HG02938 (cell line): ENCODE measurements around the gene USP24.

Experiments used
- ATAC-seq: cut with Tn5 transposase; IDR thresholded peaks from one replicate; pipeline ENCODE4 v1.9.1; 2021; ENCODE audit warnings: mild to moderate bottlenecking, moderate library complexity; ENCODE audit not compliant: unreplicated experiment

The USP24 gene

DNA sequence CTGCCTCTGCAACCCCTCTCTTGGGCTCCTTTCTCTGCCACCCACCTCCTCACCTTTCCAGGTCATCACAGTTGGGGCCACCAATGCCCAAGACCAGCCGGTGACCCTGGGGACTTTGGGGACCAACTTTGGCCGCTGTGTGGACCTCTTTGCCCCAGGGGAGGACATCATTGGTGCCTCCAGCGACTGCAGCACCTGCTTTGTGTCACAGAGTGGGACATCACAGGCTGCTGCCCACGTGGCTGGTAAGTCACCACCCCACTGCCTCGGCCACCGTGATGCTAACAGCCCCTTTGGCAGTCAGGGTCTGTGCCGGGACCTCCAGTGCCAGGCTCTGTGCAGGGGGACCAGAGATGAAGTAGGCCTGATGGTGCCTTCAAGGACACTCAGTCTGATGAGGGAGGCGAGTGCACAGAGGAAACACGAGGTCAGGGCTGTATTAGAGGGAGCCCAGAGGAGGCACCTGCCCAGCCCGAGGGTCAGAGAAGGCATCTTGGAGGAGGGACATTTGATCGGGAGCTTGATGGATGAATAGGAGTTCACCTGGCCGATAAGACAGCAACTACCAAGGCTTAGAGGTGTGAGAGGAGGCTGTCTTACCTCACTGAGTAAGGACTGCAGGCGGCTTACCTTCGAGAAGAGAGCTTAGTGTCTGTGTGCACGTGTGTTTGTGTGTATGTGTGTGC is 157.8 kb downstream of the USP24 start:
- ATAC-seq: no peak

DNA sequence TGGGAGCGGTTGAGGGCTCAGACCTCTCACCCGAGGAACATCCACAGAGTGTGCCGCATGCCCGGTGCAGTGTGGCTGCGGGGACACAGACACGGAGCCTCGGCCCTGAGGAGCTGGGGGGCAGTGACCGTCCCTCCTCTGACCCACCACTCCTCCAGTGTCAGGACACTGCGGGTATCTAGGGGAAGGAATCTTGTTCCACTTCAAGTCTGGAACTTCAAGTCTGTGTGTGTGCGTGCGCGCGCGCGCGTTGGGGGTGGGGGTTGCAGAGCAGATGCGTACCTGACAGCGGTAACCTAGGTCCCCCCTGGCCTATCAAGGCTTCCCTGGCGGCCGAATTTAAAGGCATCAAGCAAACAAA is 158.6 kb downstream of the USP24 start:
- no peak for ATAC-seq

DNA sequence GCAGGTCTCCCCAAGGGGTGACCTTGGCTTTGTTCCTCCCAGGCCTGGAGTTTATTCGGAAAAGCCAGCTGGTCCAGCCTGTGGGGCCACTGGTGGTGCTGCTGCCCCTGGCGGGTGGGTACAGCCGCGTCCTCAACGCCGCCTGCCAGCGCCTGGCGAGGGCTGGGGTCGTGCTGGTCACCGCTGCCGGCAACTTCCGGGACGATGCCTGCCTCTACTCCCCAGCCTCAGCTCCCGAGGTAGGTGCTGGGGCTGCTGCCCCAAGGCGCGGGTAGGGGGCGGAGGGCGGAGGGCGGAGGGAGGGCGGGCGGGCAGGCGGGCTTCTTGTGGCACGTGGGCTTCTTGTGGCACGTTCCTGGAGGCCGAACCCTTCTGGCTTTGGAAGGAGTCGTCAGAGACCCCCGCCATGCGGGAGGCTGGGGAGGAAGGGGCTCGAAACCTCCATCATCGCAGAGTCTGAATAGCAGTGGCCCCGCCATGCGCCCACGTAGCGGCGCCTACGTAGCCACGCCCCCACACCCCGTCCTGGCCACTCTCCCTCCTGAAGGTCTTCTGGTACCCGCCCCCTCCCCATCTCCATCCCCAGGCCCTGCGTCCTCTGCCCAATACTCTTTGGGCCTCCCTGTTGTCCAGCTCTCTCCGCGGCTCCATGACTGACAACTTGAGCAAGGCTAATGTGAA is 159.1 kb downstream of the USP24 start:
- ATAC-seq: no peak

DNA sequence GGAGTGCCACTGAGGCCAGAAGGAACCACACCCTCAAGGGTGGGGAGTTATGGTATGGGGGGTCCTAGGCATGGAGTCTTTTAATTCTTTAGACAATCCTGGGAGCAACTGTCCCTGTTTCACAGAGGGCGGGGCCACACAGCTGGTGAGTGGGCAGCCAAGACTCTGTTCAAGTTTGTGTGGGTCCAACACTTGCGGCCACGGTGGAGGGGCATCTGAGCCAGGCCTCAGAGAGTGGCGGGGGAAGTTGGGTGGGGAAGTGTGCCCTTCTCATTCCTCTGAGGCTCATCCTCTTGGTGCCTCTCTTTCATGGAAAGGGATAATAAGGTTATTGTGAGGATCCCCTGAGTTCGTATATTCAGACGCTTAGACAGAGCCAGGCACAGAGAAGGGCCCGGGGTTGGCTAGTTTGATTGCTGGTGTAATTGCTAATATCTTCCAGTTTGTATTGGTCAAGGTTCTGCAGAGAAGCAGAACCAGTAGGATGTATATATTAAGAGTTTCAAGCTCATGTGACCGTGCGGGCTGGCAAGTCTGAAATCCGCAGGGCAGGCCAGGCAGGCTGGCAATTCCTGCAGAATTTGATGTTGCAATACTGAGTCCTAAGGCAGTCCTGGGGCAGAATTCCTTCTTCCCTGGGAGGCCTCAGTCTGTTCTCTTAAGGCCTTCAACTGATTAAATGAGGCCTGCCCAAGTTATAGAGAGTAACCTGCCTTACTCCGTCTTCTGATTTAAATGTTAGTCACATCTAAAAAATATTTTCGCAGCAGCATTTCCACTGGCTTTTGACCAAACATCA is 159.9 kb downstream of the USP24 start:
- ATAC-seq: no peak

DNA sequence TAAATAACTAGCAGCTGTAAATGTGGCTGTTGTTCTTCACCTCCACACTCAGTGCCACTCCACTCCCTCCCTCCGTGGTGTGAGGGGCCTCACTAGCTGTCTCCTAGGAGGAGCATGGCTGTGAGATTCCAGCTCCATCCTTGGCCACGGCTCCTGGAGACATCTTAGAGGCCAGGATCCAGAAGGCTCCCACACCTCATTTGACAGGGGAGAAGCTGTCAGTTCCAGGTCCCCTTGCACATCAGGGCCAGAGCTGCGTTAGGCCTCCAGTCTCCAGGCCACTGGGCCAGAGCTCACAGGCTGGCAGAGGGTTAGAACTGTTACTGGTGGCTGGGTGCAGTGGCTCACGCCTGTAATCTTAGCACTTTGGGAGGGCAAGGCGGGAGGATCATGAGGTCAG is 160.8 kb downstream of the USP24 start:
- ATAC-seq: no peak

DNA sequence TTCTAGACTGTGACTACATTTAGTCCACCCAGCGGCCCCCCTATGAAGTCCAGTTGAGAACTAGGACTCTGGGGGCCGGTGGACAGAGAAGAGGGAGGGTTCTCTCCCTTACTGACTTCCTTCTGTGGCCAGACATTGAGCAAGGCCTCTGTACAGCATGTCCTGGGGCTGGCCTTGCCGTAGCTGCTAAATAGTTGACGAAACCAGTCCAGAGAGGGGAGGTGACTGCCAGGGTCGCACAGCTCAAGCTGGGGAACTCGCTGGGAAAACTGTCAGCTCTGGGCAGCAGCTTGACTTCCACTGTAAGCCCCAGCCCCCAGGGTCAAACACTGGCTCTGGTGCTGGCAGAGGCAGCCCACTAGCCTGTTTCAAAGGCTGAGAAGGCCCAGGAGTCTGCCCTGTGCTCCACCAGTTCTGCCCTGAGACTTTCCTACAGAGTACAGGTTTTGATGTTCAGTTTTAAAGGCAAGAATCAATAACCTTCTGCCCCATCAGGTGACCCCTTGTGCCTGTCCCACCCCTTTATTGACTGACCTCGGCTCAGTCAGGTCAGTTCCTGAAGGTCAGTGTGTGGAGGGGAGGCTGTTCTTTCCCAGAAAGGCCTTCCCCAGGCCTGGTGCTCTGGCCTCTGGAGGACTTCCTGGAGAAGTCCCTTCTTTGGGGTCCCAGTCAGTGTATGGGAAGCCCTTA is 161.8 kb downstream of the USP24 start:
- no peak for ATAC-seq

DNA sequence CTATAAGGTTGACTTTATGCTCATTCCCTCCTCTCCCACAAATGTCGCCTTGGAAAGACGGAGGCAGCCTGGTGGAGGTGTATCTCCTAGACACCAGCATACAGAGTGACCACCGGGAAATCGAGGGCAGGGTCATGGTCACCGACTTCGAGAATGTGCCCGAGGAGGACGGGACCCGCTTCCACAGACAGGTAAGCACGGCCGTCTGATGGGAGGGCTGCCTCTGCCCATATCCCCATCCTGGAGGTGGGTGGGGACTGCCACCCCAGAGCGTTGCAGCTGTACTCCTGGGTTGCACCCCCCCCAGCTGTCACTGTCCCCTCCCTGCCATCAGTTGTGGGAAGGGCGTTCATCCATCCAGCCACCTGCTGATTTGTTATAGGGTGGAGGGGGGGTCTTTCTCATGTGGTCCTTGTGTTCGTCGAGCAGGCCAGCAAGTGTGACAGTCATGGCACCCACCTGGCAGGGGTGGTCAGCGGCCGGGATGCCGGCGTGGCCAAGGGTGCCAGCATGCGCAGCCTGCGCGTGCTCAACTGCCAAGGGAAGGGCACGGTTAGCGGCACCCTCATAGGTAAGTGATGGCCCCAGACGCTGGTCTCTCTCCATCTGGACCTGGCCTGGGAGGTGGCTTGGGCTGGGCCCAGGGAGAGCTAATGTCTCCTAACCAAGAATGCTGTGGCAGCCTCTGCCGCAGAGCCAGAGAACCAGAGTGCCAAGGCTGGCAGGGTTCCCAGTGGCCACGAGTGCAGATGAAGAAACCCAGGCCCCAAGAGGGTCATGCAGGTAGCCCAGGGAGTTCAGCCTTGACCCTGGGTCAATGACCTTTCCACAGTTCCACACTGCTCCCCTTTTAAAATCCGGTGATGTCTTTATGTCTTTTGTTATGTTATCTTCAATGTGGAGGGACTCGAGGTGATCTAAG is 162.7 kb downstream of the USP24 start:
- ATAC-seq: no peak

DNA sequence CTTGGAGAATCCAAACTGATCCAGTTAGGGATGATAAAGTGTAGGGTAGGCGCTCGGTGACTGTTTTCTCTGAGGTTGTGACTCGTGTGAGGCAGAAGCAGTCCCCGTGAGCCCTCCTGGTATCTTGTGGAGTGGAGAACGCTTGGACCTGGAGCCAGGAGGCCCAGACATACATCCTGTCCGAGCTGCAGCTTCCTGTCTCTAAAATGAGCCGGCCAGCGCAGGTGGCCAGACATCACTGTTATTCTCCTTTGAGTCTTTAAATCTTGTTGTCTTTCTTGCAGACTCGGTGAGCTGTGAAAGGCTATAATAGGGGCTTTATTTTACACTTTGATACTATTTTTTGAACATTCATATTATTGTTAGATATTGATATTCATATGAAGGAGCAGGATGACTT is 163.5 kb downstream of the USP24 start:
- ATAC-seq: no peak

DNA sequence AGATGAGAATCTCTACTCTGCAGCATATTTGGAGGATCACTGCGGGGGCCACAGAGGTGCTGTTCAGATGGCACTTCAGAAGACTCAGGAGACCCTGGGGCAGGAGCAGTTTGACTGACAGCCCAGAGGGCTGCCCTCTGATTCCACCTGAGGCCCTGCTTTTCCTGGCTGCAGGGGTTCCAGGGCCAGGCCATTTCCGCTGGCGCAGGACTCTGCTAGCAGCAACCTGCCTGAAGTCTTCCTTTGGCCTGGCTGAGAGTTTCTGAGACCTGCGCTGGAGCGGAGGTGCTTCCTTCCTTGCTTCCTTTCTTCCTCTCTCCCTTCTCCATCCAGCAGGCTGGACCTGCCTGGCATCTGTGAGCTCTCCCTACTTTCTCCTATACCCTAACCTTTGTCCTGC is 164.0 kb downstream of the USP24 start:
- ATAC-seq: no peak

DNA sequence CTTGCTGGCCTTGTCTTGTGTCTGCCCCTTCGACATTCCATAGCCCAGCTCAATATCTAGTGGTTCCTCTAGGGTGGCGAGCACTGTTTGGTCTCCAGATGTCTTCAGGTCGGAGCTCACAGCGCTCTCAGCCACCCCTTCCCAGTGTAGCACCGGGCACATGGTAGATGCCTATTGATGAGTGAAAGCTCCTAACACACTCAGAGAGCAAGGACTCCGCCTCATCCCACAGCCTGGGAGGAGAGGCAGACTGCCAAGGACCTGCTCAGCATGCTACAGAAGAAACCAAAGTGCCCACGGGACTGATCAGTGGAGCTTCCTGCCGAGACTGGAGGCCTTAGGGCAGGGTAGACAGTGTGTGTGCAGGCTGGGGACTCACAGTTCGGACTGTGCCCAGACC is 164.9 kb downstream of the USP24 start:
- ATAC-seq: no peak

DNA sequence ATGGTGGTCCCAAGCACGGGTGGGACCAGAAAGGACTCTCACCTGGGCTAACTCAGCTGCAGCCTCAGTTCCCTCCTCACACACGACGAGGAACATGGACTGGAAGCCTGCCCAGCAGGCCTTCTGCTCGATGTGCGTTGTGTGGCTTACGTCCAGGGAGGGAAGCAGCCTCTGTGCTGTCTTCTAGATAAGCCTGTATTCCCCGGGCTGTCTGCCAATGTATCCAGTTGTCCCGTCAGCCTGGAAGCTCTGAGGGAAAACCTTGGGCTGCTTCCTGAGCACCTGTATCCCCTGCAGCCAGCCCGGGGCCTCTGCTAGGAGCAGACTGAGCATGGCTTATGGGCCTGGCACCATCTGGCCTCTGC is 165.3 kb downstream of the USP24 start:
- no peak for ATAC-seq

DNA sequence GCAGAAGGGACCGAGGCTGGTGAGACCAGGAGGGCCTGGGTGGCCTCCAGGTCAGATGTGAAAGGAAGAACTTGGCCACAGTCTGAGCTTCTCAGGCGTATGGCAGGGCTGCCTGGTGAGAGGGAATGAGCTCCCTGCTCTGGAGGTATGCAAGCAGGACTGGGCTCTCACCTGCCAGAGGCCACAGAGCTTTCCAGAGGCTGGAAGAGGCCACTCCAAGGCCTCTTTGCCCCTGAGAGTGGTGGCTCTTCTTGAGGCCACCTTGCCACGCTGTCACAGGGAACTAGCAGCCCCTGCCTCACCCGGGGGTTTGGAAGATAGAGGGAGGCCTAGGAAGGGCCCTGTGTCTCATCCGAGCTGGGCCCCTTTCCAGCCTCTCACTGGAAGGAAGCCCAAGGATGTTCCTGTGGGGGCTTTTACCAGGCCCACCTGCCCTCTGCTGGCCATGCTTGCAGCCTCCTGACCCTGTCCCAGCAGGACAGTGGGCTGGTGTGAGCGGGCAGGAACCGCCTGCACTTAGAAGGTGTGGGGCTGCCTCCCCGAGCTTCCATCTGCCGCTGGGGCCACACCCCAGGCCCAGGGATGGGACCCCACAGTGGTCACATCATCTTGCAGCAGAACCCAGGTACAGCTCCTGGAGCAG is 165.8 kb downstream of the USP24 start:
- ATAC-seq: no peak

DNA sequence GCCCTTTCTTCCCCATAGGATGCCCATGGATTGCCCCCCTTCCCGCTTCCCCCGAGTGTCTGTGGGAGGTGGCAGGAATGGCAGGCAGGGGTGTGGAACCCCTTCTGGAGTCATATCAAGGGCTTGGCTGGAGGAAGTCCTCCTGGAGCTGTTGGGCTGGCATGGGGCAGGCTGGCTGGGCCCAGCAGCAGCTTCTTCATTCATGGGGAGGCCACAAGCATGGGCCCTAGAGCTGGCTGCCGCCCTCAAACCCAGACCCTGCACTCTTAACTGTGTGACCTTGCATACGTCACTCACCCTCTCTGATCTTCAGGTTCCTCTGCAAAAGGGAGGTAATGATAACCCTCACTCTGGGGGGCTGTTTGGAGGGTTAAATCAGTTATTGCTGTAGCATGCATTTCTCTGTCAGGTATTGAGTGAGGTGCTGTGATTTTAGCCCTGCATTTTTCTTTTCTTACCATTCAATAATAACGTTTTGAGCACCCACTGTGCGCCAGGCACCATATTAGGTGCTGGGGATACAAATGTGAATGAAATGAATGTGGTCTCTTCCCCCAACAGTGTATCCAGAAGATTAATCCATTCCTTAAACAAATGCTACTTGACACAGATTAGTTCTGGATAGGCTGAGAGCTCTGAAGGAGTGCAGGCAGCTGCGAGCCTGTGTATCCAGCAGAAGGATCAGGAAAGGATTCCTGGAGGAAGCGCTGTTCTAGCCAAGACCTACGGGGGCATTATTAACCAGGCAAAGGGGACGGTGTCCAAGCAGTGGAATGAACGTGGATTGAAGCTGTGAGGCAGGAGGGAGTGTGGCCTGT is 166.5 kb downstream of the USP24 start:
- no peak for ATAC-seq

DNA sequence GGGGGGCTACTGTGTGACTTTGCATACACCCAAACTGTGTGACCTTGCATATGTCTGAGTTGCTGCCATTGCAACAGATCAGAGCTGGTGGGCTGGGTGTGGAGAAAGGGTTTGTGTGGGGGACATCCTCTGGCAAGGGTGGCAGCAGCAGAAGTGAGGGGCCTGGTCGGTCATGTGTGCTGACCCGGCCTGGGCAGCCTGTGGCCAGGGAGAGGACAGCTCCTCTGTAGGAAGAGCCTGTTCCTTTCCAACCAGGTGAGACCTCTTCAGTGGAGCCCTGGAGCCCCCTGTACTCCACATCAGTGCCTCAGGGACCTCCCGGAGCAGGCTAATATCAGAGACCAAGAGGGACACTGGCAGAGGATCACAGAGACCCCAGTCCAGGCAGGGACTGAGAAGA is 167.6 kb downstream of the USP24 start:
- ATAC-seq: no peak

DNA sequence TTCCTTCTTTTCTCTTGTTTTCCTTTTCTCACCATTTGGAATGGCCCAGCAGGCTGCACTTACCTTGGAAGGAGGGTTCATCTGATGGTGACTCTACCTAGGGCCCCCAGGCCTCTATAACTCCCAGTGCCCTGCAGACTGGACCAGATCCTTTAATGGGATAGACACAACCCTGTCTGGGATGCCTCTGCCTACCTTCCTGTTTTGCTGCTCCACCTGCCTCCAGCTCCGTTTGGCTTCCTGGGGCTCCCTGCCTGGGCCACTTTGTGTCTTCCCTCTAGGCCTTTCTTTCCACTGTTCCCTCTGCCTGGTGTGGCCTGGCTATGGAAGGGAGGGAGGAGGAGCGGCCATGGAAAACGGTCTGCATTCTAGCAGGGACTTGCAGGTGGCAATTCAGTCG is 168.3 kb downstream of the USP24 start:
- ATAC-seq: no peak

DNA sequence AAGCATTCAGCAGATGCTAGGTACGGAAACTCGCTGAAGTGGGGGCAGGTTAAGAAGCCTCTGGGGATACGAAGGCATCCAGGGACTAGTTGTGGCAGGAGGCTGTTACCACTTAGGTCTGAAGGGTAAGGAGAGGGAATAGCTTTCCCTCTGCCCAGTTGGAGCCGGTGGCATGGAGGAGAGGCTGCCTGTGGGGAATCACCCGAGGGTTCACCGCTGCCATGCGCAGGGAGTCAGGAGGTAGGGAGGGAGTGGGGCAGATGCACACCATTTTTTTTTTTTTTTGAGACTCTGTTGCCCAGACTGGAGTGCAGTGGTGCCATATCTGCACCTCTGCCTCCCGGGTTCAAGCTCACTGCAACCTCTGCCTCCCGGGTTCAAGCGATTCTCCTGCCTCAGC is 169.7 kb downstream of the USP24 start:
- ATAC-seq: no peak

DNA sequence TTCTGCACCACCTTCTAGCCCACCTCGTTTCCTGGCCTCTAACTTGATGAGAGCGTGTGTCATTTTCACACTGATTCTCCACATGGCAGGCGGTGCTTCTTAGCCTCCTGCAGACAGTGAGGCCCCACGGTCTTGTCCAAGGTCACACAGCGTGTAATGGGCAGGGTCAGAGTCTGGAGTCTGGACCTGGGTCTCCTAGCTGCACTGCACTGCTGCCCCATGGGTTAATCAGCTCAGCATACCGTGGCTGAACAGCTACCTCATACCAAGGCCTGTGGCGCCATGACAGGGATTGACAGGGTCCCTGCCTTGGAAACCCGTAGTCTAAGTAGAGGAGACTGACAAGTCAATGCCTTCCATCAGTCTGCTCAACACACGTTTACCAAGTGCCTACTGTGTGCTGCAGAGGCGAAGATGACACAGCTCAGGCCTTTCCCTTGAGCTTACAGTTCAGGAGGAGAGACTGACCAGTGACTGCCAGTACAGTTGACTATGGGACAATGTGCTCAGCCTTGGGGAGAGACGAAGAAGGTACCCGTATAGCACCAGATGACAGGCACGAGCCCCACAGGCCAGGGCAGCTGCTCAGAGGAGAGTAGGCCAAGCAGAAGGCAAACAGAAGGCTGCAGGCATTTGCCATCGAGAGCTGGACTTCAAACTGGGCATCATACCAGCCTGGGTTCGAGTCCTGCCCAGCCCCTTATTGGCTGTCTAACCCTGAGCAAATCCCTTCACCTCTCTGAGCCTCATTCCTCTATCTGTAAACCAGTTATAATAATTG is 170.4 kb downstream of the USP24 start:
- ATAC-seq: no peak

DNA sequence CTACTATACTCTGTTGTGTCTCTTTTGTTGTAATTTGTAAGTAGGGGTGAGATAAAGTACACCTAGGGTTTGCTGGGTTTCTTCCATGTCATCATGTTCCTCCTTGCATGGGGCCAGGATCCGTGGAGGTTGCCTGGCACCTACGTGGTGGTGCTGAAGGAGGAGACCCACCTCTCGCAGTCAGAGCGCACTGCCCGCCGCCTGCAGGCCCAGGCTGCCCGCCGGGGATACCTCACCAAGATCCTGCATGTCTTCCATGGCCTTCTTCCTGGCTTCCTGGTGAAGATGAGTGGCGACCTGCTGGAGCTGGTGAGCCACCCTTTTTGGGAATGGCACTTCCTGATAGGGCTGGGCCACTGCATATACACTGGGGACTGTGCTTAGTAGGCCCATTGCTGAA is 171.4 kb downstream of the USP24 start:
- ATAC-seq: no peak
